K562 (cell line): ENCODE data around the gene OCA2. TPM values are rescaled to one million over a fixed set of nuclear protein-coding genes. Genes with fewer than 3 reads are reported as not detected.

Experiments
- ATAC-seq: fragments of 200-7000 bp; cut with Tn5 transposase; 3 replicates; pipeline ENCODE4 v1.9.1; 2020; ENCODE audit warnings: moderate library complexity
- BruUV-seq: library from RNA; stranded (reverse); fragments of 400-500 nt; replicated peaks from 2 replicates; lab custom pipeline; 2021; lab: Mats Ljungman, UMichigan
- CTCF ChIA-PET: fragments of 300-600 bp; formaldehyde crosslinking; extraction: SDS; loops from one replicate; lab custom pipeline; 2021; ENCODE audit warnings: low intra/inter-chr PET ratio; lab: Yijun Ruan, JAX
- POLR2A ChIA-PET: fragments of 300-600, 350-650 bp; sonication (Branson Sonifier 250); formaldehyde crosslinking; extraction: SDS; loops from one replicate; lab custom pipeline; 2021; ENCODE audit warnings: antibody characterized with exemption, inconsistent platforms; lab: Yijun Ruan, JAX
- DNase-seq, 4 experiments: peaks; one replicate each; pipeline versions ENCODE4 v3.0.0 to v3.0.0-alpha.2; 2011 to 2018; ENCODE audit warnings: low spot score in 3 of 4, mixed read lengths in 3 of 4; ENCODE audit errors: extremely low read depth in 1 of 4
- FAIRE-seq: peaks from 2 replicates; lab custom pipeline; 2011; peaks lifted over from hg19 to GRCh38; lab: Jason Lieb, UNC
- H2AFZ ChIP-seq: 2 replicates; pipeline ENCODE4 v1.6.0; 2011; ENCODE audit warnings: low read depth, low read length, control low read depth, inconsistent platforms
- H3K27ac ChIP-seq: fragments of 200-600 bp; 3 replicates; pipeline ENCODE4 v1.8.0; 2011; ENCODE audit warnings: low read depth, mild to moderate bottlenecking, control low read depth, inconsistent platforms, low read length, moderate library complexity, mixed read lengths; ENCODE audit errors: extremely low read depth
- H3K27me3 ChIP-seq, 2 experiments: fragments of 300-600 bp in 1 of 2; 2 replicates in 1 of 2; 3 replicates in 1 of 2; pipeline versions ENCODE4 v1.6.0 to v1.8.0; 2011; ENCODE audit warnings: inconsistent platforms in 2 of 2, low read length in 2 of 2, mild to moderate bottlenecking in 1 of 2, mixed read lengths in 1 of 2, moderate library complexity in 1 of 2; ENCODE audit not compliant: control insufficient read depth in 2 of 2, insufficient read depth in 2 of 2
- H3K36me3 ChIP-seq: fragments of 300-600 bp; 3 replicates; pipeline ENCODE4 v1.8.0; 2011; ENCODE audit warnings: mild to moderate bottlenecking, low read length, inconsistent platforms; ENCODE audit not compliant: control insufficient read depth, insufficient read depth
- H3K4me1 ChIP-seq, 2 experiments: fragments of 200-600 bp in 1 of 2; replicated peaks in 1 of 2; 2 replicates in 1 of 2; 3 replicates in 1 of 2; pipeline versions ENCODE4 v1.5.1 to v1.8.0; 2011; ENCODE audit warnings: inconsistent platforms in 2 of 2, low read length in 2 of 2, mild to moderate bottlenecking in 1 of 2, mixed read lengths in 1 of 2, moderate library complexity in 1 of 2; ENCODE audit not compliant: control insufficient read depth in 2 of 2, insufficient read depth in 2 of 2
- H3K4me2 ChIP-seq: 2 replicates; pipeline ENCODE4 v1.6.1; 2011; ENCODE audit warnings: low read length, control low read depth, inconsistent platforms, mixed read lengths; ENCODE audit not compliant: insufficient read depth
- H3K4me3 ChIP-seq: fragments of 200-600 bp; sonication (generic), shearing (Covaris generic); 2 replicates; pipeline ENCODE4 v1.5.1; 2016; ENCODE audit warnings: control low read depth, inconsistent platforms
- H3K79me2 ChIP-seq: fragments of 200-600 bp; 3 replicates; pipeline ENCODE4 v1.8.0; 2011; ENCODE audit warnings: low read length, inconsistent platforms; ENCODE audit not compliant: control insufficient read depth, insufficient read depth
- H3K9ac ChIP-seq, 2 experiments: 2 replicates each; pipeline versions ENCODE4 v1.6.0 to v1.6.1; 2011; ENCODE audit warnings: low read depth in 2 of 2, low read length in 2 of 2, control low read depth in 1 of 2, inconsistent platforms in 1 of 2, mild to moderate bottlenecking in 1 of 2, mixed read lengths in 1 of 2; ENCODE audit not compliant: insufficient read depth in 1 of 2
- H3K9me1 ChIP-seq: one replicate; pipeline ENCODE4 v1.6.0; 2011; ENCODE audit warnings: inconsistent platforms, mild to moderate bottlenecking, low read length, moderate library complexity; ENCODE audit not compliant: control insufficient read depth, insufficient read depth
- H3K9me3 ChIP-seq: replicated peaks from 2 replicates; pipeline ENCODE4 v1.5.1; 2011; ENCODE audit warnings: low read depth, low read length, inconsistent platforms; ENCODE audit not compliant: control insufficient read depth, insufficient read depth
- H4K20me1 ChIP-seq: replicated peaks from 2 replicates; pipeline ENCODE4 v1.6.1; 2011; ENCODE audit warnings: low read length, inconsistent platforms, mixed read lengths; ENCODE audit not compliant: control insufficient read depth, insufficient read depth
- ARID2 ChIP-seq: fragments of 450-650 bp; IDR thresholded peaks from 2 replicates; pipeline ENCODE4 v1.6.1; 2017; ENCODE audit warnings: antibody characterized with exemption, mild to moderate bottlenecking
- KAT7 ChIP-seq: sonication (generic); formaldehyde crosslinking; IDR thresholded peaks from 2 replicates; pipeline ENCODE4 v1.8.0; 2022; ENCODE audit warnings: missing genetic modification reagents, mild to moderate bottlenecking, borderline replicate concordance
- MEIS2 ChIP-seq: fragments of 450-650 bp; IDR thresholded peaks from 2 replicates; pipeline ENCODE4 v1.6.1; 2014; ENCODE audit warnings: mild to moderate bottlenecking; ENCODE audit not compliant: partially characterized antibody
- NFE2 ChIP-seq: IDR thresholded peaks from 2 replicates; pipeline ENCODE4 v1.6.1; 2014; ENCODE audit warnings: antibody characterized with exemption, low read depth
- POLR2AphosphoS2 ChIP-seq: IDR thresholded peaks from 2 replicates; pipeline ENCODE4 v1.6.1; 2012; ENCODE audit warnings: low read length, improper control_type of control experiment
- POLR2G ChIP-seq: fragments of 200-400 bp; formaldehyde crosslinking; IDR thresholded peaks from 2 replicates; pipeline ENCODE4 v1.6.1; 2017; ENCODE audit warnings: low read depth, mild to moderate bottlenecking, antibody characterized with exemption, low read length, moderate library complexity
- POLR3G ChIP-seq: IDR thresholded peaks from 2 replicates; pipeline ENCODE4 v1.6.1; 2011; ENCODE audit not compliant: insufficient read length, insufficient replicate concordance; ENCODE audit errors: extremely low read depth
- PPARD ChIP-seq: fragments of 250-450 bp; sonication (Bioruptor Pico); IDR thresholded peaks from 2 replicates; pipeline ENCODE4 v1.8.0; 2022; ENCODE audit warnings: inconsistent platforms, mild to moderate bottlenecking, moderate library complexity
- RNF2 ChIP-seq: sonication (generic); IDR thresholded peaks from 2 replicates; pipeline ENCODE4 v1.6.1; 2016
- SAP30 ChIP-seq: fragments of 200-600 bp; sonication (generic); IDR thresholded peaks from 2 replicates; pipeline ENCODE4 v1.6.1; 2012; ENCODE audit warnings: borderline replicate concordance, low read depth, mild to moderate bottlenecking, moderate library complexity, low read length, control low read depth, inconsistent platforms; ENCODE audit not compliant: insufficient read depth, poor library complexity, severe bottlenecking
- SMAD1 ChIP-seq: fragments of 150-350 bp; IDR thresholded peaks from 2 replicates; pipeline ENCODE4 v1.6.1; 2014; ENCODE audit warnings: low read length, low read depth; ENCODE audit not compliant: partially characterized antibody
- SMARCA5 ChIP-seq: fragments of 450-650 bp; IDR thresholded peaks from 2 replicates; pipeline ENCODE4 v1.6.1; 2016
- WGBS: fragments of 100-300 bp; shearing (Covaris generic); methylation state at CpG from one replicate; pipeline ENCODE4 v1.1.6; 2016; ENCODE audit warnings: low coverage, mixed read lengths; ENCODE audit not compliant: insufficient coverage; ENCODE audit errors: missing lambda C conversion rate; 5-methylcytosine and 5-hydroxymethylcytosine counted together
- in situ Hi-C: fragments of 300-500 bp; cut with MboI; formaldehyde crosslinking; loops from 4 replicates; pipeline ENCODE4 v1.15.0; 2018; ENCODE audit warnings: inconsistent platforms, mixed read lengths
- intact Hi-C: fragments of 100-400 bp; cut with micrococcal nuclease; formaldehyde crosslinking; loops from 2 replicates; pipeline ENCODE4 v1.14.2; 2022
- polyA plus RNA-seq, 8 experiments: library from polyadenylated mRNA; depleted of rRNA in 4 of 8; stranded (reverse) in 5 of 8; unstranded in 3 of 8; fragments of >200 nt; fragmentation: Nextera tagmentation in 2 of 8; fragmentation: Illumina TruSeq in 1 of 8; extraction: Ambion mirVana in 2 of 8; extraction: Trizol in 1 of 8; gene quantifications; 2 replicates each; pipeline versions ENCODE4 v1.2.1 to v1.2.3, GENCODE V29; 2011 to 2014; ENCODE audit warnings: inconsistent platforms in 1 of 8, missing spikeins in 1 of 8
- total RNA-seq, 7 experiments: library from RNA; depleted of rRNA in 6 of 7; stranded (reverse); fragments of >200 nt in 6 of 7; fragmentation: Illumina TruSeq in 2 of 7; extraction: Trizol in 2 of 7; gene quantifications; 2 replicates each; pipeline versions ENCODE4 v1.2.1 to v1.2.3, GENCODE V29; 2011 to 2021; ENCODE audit warnings: low replicate concordance in 1 of 7

Gene OCA2
- total and polyA plus RNA-seq, 9 of the 15 experiments (the other 6 are each of a cell fraction or from before 2014, with no cell fraction given), result 0.07 to 0.59 (median 0.17) TPM; not detected in 1

DNA sequence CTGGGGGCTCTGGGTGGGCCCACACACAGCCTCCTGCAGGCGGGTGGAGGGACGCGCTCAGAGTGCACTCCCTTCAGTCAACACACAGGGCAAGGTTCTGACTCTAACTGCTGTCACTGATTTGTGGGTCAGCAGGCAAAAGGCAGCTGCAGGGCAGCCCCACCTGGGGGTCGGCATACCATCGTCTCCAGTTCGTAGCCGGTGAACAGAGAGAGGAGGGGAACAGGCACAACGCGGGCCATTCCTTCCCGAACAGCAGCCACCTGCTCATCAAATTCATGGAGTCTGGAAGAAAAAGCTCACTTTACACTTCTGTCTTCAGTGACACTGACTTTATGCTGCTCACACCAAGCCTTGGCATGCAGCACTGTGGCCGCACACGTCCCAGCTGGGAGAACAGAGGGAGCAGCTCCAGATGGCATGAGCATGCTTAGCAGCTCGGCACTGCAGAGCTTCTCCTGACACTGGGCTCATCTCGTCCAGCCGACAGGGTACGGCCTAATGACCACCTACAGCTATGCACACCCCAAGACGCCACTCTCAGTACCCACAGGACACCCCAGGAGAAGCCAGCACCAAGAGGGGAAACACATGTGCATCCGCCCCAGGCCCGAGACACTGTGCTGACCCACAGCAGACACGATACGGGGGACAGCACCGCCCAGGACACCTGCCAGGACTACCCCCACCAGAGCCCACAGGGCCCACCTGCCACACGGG, 14.4 kb upstream of the OCA2 start:
- BruUV-seq, result no TSS peak
- POLR2A ChIA-PET, result interaction anchor here (1.6 kb wide), 1 partner anchor 10 kb away, joined by 4 read pairs; no protein-coding TSS in a partner anchor
- no peak overlapping the region for H3K4me2 ChIP-seq
- ATAC-seq (no peak), FAIRE-seq (no peak), DNase-seq (no peak)
- no peaks in the 10 kb centered on the region for H3K79me2 ChIP-seq
- no peaks in the 10 kb centered on the region for H3K9me3 ChIP-seq
- H4K20me1 ChIP-seq, result no peaks in the 10 kb centered on the region; the same call in 1 of the 2 replicates
- in situ Hi-C loops (no loop called here), intact Hi-C loops (no loop called here)
- H3K27me3 ChIP-seq, result no peaks in the 10 kb centered on the region
- peaks cover 73% of the 10 kb centered on the region; the same call in 2 of the 3 replicates for H3K36me3 ChIP-seq
- H3K9me1 ChIP-seq, result no peaks in the 10 kb centered on the region
- no peak overlapping the region; a peak in 1 of 4 replicates for H3K9ac ChIP-seq
- no peak overlapping the region for H2AFZ ChIP-seq
- 94% methylated on average over 15 of the region's 23 CpGs for WGBS
- peaks cover 0 to 7% of the 10 kb centered on the region in 2 experiments; a peak in 1 of 5 replicates for H3K4me1 ChIP-seq
- CTCF ChIA-PET, result no interaction called here
- no peak for TF ChIP-seq PPARD (CRISPR knock-in tag)
- TF ChIP-seq POLR2G, result 0 out of 2 replicates have a peak, but pooled peaks have one; percentile 4
- no peak overlapping the region for H3K27ac ChIP-seq
- H3K4me3 ChIP-seq, result no peak overlapping the region

DNA sequence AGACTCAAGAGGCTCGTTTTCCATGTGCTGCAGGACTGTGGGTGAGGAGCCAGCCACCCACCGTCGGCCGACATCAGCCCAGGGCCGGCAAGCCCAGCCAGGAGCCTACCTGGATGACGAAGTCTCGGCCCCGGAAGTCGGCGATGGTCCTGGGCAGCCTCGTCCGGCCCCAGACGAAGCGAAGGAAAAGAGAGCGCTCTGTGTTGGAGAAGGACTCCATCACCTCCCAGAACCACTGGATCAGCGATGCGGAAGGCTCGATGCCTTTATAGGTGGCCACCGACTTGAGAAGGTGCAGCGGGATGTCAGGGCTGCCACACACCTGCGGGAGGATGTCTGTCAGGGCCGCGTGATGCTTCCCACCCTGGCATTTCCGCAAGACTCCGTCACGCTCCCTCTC, 13.8 kb upstream of the OCA2 start:
- FAIRE-seq (no peak), DNase-seq (no peak), ATAC-seq (no peak)
- Histone ChIP-seq H3K9me1 (no peaks in the 10 kb centered on the region), H3K27me3 (no peaks in the 10 kb centered on the region), H2AFZ (no peak overlapping the region), H3K9ac (no peak overlapping the region), H3K4me3 (no peak overlapping the region), H3K27ac (no peak overlapping the region), H4K20me1 (no peaks in the 10 kb centered on the region; the same call in 1 of the 2 replicates), H3K4me2 (no peak overlapping the region), H3K36me3 (peaks cover 68% of the 10 kb centered on the region; the same call in 2 of the 3 replicates), H3K79me2 (no peaks in the 10 kb centered on the region), H3K9me3 (no peaks in the 10 kb centered on the region), H3K4me1 (peaks cover 0 to 7% of the 10 kb centered on the region in 2 experiments; a peak in 1 of 5 replicates)
- TF ChIP-seq POLR2AphosphoS2 (no peak), KAT7 (CRISPR knock-in tag) (no peak), POLR3G (no peak), NFE2 (no peak), SMAD1 (no peak), SMARCA5 (no peak), SAP30 (no peak), ARID2 (no peak), MEIS2 (no peak), RNF2 (no peak)
- WGBS, result 97% methylated on average over 22 of the region's 26 CpGs
- BruUV-seq, result no TSS peak
- CTCF ChIA-PET, result no interaction called here
- in situ Hi-C loops (no loop called here), intact Hi-C loops (no loop called here)
- POLR2A ChIA-PET, result interaction anchor here (1.6 kb wide), 1 partner anchor 10 kb away, joined by 4 read pairs; no protein-coding TSS in a partner anchor
